Kidney epithelial cell (primary cell): ENCODE results near the gene GALNS. TPM values are rescaled to one million over a fixed set of nuclear protein-coding genes. Genes with fewer than 3 reads are reported as not detected.

Source experiments
- DNase-seq: peaks from one replicate; pipeline ENCODE4 v3.0.0-alpha.2; 2010; ENCODE audit warnings: low read depth
- H3K27me3 ChIP-seq: 2 replicates; pipeline ENCODE4 v1.6.0; 2011; ENCODE audit warnings: low read length; ENCODE audit not compliant: control insufficient read depth, insufficient read depth
- H3K36me3 ChIP-seq: 2 replicates; pipeline ENCODE4 v1.5.1; 2011; ENCODE audit warnings: low read length; ENCODE audit not compliant: control insufficient read depth, insufficient read depth
- H3K4me3 ChIP-seq: 2 replicates; pipeline ENCODE4 v1.5.1; 2011; ENCODE audit warnings: low read depth, mild to moderate bottlenecking, control low read depth, low read length
- CTCF ChIP-seq: IDR thresholded peaks from 2 replicates; pipeline ENCODE4 v1.5.1; 2011; ENCODE audit warnings: mild to moderate bottlenecking, moderate library complexity, low read length, control low read depth, inconsistent platforms; ENCODE audit not compliant: insufficient read depth, poor library complexity, severe bottlenecking
- total RNA-seq: library from RNA; depleted of rRNA; stranded (reverse); fragments of >200 nt; gene quantifications from 2 replicates; pipeline ENCODE4 v1.2.3, GENCODE V29; 2015

The GALNS gene
- total RNA-seq, 1 donor from 2014 or later = 23.6 TPM

GRCh38 chr16:88902744-88903143 is 46.0 kb upstream of the GALNS start:
- H3K36me3 ChIP-seq = no peaks in the 10 kb centered on the region
- TF ChIP-seq CTCF = no peak
- no peak overlapping the region for H3K4me3 ChIP-seq
- peaks cover 13% of the 10 kb centered on the region for H3K27me3 ChIP-seq
- DNase-seq = no peak

DNA sequence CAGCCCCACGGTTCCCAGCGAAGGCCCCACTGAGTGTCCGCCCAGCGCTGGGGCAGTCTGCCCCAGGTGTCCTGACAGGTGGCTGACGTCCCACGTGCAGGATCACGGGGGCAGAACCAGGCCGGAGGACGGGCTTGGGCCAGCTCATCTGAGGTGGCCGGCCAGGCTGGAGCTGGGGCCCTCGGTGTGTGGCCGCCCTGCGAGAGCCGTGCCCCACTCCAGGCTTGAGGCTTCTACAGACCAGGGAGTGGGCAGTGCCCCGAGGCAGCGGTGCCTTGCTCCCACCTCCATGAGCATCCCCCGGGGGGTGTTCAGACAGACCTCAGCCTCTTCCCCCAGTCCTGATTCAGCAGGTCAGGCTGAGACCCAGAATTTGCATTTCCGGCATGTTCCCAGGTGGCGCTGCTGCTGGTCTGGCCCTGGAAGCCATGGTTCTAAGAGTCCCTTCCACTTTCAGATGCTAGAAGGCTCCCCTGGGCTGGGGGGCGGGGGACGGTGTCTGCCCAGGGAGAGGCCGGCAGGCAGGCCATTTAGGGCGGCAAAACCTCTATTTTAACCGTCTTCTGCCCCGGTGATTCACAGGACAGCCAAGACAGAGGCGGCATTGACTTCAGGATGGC is 45.1 kb upstream of the GALNS start:
- no peak for TF ChIP-seq CTCF
- no peak for DNase-seq

DNA sequence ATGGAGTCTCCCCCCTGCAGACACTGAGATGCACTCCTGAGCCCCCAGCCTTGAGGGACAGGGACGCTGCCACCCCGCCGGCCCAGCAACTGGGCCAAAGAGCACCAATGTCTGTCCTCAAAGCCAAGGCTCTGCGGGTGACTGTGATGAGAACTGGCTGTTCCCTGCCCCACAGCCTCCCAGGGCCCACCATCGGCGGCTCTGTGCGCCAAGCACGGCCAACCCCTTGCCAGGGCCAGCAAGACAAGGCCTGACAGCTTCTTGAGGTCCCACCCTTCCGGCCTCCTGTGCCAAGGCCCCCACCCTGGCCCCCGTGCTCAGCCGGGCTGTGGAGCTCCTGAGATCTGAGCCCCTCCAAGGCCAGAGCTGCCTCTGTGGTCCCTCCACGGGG is 43.9 kb upstream of the GALNS start:
- H3K27me3 ChIP-seq = peaks cover 11% of the 10 kb centered on the region
- no peak for TF ChIP-seq CTCF
- no peaks in the 10 kb centered on the region for H3K36me3 ChIP-seq
- DNase-seq = no peak
- H3K4me3 ChIP-seq = no peak overlapping the region

More for the DNA sequence above, 45.1 kb upstream of the GALNS start:
- peaks cover 11% of the 10 kb centered on the region for H3K27me3 ChIP-seq
- no peak overlapping the region for H3K4me3 ChIP-seq
- H3K36me3 ChIP-seq = no peaks in the 10 kb centered on the region

DNA sequence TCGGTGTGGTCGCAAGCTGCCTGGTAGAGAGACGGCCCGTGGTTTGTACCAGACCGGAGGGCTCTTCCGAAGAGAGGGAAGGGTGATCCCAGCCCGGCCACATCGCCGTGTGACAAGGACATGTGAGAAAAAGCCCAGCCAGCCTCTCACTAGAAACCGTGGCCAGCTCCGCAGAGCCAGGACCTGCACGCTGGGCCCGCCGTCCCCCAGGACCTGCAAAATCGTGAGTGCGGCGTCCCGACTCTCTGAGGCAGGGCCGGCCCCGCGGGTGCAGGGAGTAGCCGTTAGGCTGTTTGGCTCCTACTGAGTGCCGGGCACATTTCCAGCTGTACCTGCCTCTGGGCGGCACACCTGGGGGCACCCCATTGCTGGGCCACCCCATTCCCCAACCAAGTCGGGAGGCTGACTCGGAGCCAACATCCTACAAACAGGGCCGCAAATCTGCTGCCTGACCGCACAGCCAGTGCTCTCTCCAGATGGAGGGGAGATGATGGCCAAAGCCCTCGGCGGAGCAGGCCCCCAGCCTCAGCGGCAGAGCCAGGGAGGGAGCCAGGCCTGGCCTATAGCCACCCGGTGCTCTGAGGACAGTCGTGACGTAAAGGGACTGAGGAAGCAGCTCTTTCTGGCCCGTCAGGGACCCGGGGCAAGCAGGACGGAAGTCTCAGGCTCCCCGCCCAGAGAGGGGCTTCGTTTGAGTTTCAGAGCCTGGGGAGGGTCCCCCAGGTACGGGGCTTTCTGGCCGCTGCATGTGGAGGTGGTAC is 43.3 kb upstream of the GALNS start:
- no peak for TF ChIP-seq CTCF
- H3K4me3 ChIP-seq = no peak overlapping the region
- DNase-seq = no peak
- H3K27me3 ChIP-seq = peaks cover 11% of the 10 kb centered on the region
- no peaks in the 10 kb centered on the region for H3K36me3 ChIP-seq

DNA sequence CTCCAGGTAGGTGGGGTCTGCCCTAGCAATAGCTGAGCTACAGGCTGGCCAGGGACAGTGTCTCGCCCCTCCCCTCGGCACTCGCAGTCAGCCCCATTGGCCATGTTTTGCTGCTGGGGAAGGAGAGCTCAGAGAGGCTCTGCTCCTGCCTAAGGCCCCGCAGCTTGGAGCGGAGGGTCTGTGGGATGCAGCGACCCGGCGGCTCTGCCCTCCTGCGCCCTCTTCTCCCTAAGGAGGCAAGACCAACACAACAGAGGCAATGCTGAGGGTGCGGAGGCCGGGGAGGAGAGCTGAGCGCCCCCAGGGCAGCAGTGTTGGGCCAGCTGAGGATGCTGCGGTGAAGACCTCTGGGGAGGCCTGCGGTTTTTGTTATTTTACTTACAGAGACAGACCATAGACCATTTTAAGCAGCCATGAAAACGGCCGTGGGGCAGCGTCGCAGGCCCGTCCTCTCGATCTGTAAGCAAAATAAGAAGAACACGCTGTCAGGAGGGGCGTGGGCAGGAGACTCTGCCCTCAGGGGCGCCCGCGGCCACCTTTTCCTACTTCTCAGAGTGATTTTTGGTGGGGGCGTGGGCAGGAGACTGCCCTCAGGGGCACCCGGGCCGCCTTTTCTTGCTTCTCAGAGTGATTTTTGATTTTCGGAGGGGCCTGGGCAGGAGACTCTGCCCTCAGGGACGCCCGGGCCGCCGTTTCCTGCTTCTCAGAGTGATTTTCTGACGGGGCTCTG is 41.1 kb upstream of the GALNS start:
- Histone ChIP-seq H3K27me3 (peaks cover 11% of the 10 kb centered on the region), H3K4me3 (no peak overlapping the region), H3K36me3 (no peaks in the 10 kb centered on the region)
- TF ChIP-seq CTCF = no peak
- no peak for DNase-seq
